ENCODE results near the gene PRICKLE4.

DNA sequence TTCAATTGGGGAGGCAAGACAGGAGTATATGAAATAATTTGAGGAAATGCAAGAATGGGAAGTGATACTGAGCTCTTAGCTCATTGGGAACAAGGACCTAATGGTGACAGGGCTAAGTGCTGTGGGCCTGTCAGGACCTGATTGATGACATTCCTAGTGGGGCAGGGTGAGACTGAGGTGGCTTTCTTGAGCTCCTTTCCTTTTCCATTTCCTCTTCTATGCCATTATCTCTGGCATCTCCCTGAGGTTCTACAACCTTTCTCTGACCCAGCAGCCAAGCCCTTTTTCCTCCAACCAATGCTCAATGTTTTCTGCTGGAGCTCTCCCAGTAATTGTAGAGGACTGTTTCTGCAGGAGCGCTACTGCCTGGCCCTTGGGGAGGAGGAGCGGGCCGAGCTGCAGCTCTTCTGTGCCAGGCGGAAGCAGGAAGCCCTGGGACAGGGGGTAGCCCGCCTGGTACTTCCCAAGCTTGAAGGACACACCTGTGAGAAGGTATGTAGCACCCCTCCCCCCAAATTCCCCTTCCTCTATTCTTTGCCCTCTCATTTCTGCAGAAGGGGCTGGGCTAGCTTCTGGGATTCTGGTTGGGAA is 4.1 kb downstream of the PRICKLE4 start:
- TF ChIP-seq MLX (CRISPR knock-in tag; IDR thresholded peaks at IDR 0.05) (no peak), CTCF (IDR thresholded peaks at IDR 0.05) (no peak), ZMAT4 (CRISPR knock-in tag; IDR thresholded peaks at IDR 0.05) (no peak), ELF4 (CRISPR knock-in tag; IDR thresholded peaks at IDR 0.05; ENCODE audit: low read depth) (no peak), HMGA2 (CRISPR knock-in tag; IDR thresholded peaks at IDR 0.05) (no peak), PREB (CRISPR knock-in tag; IDR thresholded peaks at IDR 0.05; ENCODE audit: borderline replicate concordance) (no peak), ESRRA (CRISPR knock-in tag; IDR thresholded peaks at IDR 0.05; ENCODE audit: borderline replicate concordance) (no peak)
- TF ChIP-seq, protein P1, sequence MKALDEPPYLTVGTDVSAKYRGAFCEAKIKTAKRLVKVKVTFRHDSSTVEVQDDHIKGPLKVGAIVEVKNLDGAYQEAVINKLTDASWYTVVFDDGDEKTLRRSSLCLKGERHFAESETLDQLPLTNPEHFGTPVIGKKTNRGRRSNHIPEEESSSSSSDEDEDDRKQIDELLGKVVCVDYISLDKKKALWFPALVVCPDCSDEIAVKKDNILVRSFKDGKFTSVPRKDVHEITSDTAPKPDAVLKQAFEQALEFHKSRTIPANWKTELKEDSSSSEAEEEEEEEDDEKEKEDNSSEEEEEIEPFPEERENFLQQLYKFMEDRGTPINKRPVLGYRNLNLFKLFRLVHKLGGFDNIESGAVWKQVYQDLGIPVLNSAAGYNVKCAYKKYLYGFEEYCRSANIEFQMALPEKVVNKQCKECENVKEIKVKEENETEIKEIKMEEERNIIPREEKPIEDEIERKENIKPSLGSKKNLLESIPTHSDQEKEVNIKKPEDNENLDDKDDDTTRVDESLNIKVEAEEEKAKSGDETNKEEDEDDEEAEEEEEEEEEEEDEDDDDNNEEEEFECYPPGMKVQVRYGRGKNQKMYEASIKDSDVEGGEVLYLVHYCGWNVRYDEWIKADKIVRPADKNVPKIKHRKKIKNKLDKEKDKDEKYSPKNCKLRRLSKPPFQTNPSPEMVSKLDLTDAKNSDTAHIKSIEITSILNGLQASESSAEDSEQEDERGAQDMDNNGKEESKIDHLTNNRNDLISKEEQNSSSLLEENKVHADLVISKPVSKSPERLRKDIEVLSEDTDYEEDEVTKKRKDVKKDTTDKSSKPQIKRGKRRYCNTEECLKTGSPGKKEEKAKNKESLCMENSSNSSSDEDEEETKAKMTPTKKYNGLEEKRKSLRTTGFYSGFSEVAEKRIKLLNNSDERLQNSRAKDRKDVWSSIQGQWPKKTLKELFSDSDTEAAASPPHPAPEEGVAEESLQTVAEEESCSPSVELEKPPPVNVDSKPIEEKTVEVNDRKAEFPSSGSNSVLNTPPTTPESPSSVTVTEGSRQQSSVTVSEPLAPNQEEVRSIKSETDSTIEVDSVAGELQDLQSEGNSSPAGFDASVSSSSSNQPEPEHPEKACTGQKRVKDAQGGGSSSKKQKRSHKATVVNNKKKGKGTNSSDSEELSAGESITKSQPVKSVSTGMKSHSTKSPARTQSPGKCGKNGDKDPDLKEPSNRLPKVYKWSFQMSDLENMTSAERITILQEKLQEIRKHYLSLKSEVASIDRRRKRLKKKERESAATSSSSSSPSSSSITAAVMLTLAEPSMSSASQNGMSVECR (CRISPR knock-in tag; IDR thresholded peaks at IDR 0.05; ENCODE audit: borderline replicate concordance) = no peak
- TF ChIP-seq, protein P2, sequence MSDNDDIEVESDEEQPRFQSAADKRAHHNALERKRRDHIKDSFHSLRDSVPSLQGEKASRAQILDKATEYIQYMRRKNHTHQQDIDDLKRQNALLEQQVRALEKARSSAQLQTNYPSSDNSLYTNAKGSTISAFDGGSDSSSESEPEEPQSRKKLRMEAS (CRISPR knock-in tag; IDR thresholded peaks at IDR 0.05) = no peak
